Measurements from ENCODE around the gene PPFIA1. TPM values are rescaled to one million over a fixed set of nuclear protein-coding genes. Genes with fewer than 3 reads are reported as not detected.
A peak's percentile ranks its signal among the peaks of the same experiment; 100 is the strongest.

PPFIA1 gene
- total and polyA plus RNA-seq, 10 of the 15 experiments (the other 5 are each of a cell fraction or from before 2014, with no cell fraction given), result 5.2 to 26.2 (median 15.8) TPM

DNA sequence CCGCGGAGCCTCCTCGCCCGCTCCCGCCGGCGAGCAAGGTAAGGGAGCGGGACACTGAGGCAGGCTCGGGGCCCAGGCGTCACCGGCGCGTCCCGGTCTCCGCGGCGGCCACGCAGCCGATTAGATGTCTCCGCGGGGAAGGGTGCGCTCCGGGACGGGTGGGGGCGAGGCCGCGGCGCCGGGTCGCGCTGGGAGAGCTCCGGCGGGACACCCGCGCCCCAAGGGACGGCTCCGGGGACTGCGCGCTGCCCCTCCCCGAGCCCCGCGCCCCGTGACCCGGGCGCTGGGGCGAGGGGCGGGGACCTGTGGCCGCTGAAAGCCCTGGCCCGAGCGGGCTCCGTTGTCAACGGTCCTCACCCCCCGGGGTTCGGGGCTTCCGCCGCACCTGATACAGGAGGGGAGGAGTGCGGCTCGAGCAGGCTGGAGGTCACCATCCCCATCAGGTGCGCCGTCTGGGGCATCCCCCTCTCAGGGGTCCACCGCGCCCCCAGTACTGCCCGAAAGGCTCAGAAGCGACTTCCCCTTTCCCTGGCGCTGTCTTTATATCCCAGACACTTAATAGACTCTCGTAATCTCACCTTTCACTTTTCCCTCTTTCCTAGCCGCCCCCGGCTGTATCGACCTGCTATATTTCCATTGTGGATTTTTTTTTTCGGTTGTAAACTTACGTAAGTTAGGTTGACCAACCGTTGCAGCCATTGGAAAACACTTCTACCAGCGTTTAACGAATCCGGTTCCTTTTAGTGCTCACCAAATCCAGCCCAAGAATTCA, 573 bp downstream of the PPFIA1 start (continued):
- TF ChIP-seq, protein P1, sequence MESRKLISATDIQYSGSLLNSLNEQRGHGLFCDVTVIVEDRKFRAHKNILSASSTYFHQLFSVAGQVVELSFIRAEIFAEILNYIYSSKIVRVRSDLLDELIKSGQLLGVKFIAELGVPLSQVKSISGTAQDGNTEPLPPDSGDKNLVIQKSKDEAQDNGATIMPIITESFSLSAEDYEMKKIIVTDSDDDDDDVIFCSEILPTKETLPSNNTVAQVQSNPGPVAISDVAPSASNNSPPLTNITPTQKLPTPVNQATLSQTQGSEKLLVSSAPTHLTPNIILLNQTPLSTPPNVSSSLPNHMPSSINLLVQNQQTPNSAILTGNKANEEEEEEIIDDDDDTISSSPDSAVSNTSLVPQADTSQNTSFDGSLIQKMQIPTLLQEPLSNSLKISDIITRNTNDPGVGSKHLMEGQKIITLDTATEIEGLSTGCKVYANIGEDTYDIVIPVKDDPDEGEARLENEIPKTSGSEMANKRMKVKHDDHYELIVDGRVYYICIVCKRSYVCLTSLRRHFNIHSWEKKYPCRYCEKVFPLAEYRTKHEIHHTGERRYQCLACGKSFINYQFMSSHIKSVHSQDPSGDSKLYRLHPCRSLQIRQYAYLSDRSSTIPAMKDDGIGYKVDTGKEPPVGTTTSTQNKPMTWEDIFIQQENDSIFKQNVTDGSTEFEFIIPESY (IDR thresholded peaks at IDR 0.05), result no peak
- TF ChIP-seq EP300 (IDR thresholded peaks at IDR 0.05; ENCODE audit: borderline replicate concordance in 1 of 2, control insufficient read depth in 1 of 2, low read depth in 2 of 2, low read length in 2 of 2), result no peak
- TF ChIP-seq BRCA1 (IDR thresholded peaks at IDR 0.05; ENCODE audit: low read depth, low read length), result no peak
- no peak for TF ChIP-seq MEF2A (IDR thresholded peaks at IDR 0.05; ENCODE audit: insufficient read depth, low read depth, low read length)
- TF ChIP-seq, protein P2, sequence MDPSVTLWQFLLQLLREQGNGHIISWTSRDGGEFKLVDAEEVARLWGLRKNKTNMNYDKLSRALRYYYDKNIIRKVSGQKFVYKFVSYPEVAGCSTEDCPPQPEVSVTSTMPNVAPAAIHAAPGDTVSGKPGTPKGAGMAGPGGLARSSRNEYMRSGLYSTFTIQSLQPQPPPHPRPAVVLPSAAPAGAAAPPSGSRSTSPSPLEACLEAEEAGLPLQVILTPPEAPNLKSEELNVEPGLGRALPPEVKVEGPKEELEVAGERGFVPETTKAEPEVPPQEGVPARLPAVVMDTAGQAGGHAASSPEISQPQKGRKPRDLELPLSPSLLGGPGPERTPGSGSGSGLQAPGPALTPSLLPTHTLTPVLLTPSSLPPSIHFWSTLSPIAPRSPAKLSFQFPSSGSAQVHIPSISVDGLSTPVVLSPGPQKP (IDR thresholded peaks at IDR 0.05; ENCODE audit: low read depth, low read length), result no peak

DNA sequence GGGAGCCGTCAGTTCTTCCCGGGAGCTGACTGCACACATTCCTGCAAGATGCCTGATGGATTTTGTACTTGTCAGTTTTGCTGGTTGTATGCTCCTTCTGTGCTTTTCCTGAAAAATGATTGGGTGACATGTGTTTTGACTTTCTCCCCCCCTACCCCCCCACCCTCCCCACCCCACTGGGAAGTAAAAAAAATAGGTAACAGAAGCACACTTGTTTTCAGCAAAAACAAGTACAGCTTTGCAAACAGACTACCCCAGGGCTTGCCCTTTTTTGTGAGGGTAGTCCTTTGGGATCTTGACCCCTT, 1.1 kb downstream of the PPFIA1 start:
- Histone ChIP-seq H3K79me2 (ENCODE audit: control insufficient read depth, insufficient read depth, low read length) (peaks cover 14% of the 10 kb centered on the region), H3K27ac (ENCODE audit: control insufficient read depth, insufficient read depth) (no peak overlapping the region)
- TF ChIP-seq, protein P3, sequence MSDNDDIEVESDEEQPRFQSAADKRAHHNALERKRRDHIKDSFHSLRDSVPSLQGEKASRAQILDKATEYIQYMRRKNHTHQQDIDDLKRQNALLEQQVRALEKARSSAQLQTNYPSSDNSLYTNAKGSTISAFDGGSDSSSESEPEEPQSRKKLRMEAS (IDR thresholded peaks at IDR 0.05; ENCODE audit: low read depth, low read length), result no peak
- TF ChIP-seq JUNB (IDR thresholded peaks at IDR 0.05) (no peak), SMAD5 (IDR thresholded peaks at IDR 0.05; ENCODE audit: low read depth) (no peak), MEF2B (IDR thresholded peaks at IDR 0.05; ENCODE audit: partially characterized antibody, poor library complexity, severe bottlenecking) (no peak), POLR2AphosphoS5 (IDR thresholded peaks at IDR 0.05; ENCODE audit: low read length) (no peak), IKZF2 (IDR thresholded peaks at IDR 0.05) (no peak), GABPA (IDR thresholded peaks at IDR 0.05; ENCODE audit: low read depth) (no peak), NFYB (IDR thresholded peaks at IDR 0.05; ENCODE audit: insufficient read depth, low read depth, low read length) (no peak), SMC3 (IDR thresholded peaks at IDR 0.05; ENCODE audit: borderline replicate concordance, low read length) (no peak), KLF5 (IDR thresholded peaks at IDR 0.05; ENCODE audit: partially characterized antibody) (no peak)
- TF ChIP-seq, protein P4, sequence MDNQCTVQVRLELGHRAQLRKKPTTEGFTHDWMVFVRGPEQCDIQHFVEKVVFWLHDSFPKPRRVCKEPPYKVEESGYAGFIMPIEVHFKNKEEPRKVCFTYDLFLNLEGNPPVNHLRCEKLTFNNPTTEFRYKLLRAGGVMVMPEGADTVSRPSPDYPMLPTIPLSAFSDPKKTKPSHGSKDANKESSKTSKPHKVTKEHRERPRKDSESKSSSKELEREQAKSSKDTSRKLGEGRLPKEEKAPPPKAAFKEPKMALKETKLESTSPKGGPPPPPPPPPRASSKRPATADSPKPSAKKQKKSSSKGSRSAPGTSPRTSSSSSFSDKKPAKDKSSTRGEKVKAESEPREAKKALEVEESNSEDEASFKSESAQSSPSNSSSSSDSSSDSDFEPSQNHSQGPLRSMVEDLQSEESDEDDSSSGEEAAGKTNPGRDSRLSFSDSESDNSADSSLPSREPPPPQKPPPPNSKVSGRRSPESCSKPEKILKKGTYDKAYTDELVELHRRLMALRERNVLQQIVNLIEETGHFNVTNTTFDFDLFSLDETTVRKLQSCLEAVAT (IDR thresholded peaks at IDR 0.05), result no peak
- TF ChIP-seq, protein P5, sequence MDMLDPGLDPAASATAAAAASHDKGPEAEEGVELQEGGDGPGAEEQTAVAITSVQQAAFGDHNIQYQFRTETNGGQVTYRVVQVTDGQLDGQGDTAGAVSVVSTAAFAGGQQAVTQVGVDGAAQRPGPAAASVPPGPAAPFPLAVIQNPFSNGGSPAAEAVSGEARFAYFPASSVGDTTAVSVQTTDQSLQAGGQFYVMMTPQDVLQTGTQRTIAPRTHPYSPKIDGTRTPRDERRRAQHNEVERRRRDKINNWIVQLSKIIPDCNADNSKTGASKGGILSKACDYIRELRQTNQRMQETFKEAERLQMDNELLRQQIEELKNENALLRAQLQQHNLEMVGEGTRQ (IDR thresholded peaks at IDR 0.05; ENCODE audit: borderline replicate concordance, low read depth, low read length), result no peak

More for the DNA sequence above, 1.1 kb downstream of the PPFIA1 start:
- Histone ChIP-seq H3K4me1 (ENCODE audit: control insufficient read depth, insufficient read depth, low read length) (0 out of 2 replicates have a peak, but pooled peaks cover 8% of the 10 kb centered on the region), H3K4me2 (ENCODE audit: control insufficient read depth, insufficient read depth) (peak overlapping the region; percentile 83), H2AFZ (ENCODE audit: control insufficient read depth, low read depth, low read length) (no peak overlapping the region), H3K9ac (ENCODE audit: control insufficient read depth, insufficient read depth, low read length) (peak overlapping the region; percentile 76), H3K4me3 (peak overlapping the region; percentile 83), H4K20me1 (ENCODE audit: control insufficient read depth, insufficient read depth) (no peaks in the 10 kb centered on the region), H3K9me3 (replicated peaks; ENCODE audit: control insufficient read depth, insufficient read depth, low read length) (no peaks in the 10 kb centered on the region), H3K36me3 (ENCODE audit: control insufficient read depth in 2 of 2, insufficient read depth in 2 of 2, low read length in 1 of 2) (peaks cover 0 to 10% of the 10 kb centered on the region in 2 experiments; a peak in 1 of 4 replicates), H3K27me3 (replicated peaks in 1 of 2; ENCODE audit: control insufficient read depth in 2 of 2, insufficient read depth in 2 of 2, low read length in 1 of 2) (no peaks in the 10 kb centered on the region)
- ChIA-PET SMC1A (ENCODE audit: uncharacterized antibody, unreplicated experiment) (no interaction called here), RAD21 (ENCODE audit: unreplicated experiment) (no interaction called here), POLR2A (no interaction called here), CTCF (interaction anchor here (1.1 to 1.7 kb wide), 2 partner anchors 13 to 67 kb away, joined by 3 to 4 read pairs; no protein-coding TSS in a partner anchor)
- ATAC-seq, result no peak
- DNase-seq (ENCODE audit: low read depth, low spot score), result no peak
- no TSS peak for BruUV-seq (replicated peaks)
- intact Hi-C loops (cut with micrococcal nuclease; ENCODE audit: unreplicated experiment), result loop anchor here (5.0 to 10.0 kb wide), 2 partner anchors 69 to 193 kb away; partner anchors contain the start of gene FADD
- 31% methylated on average over 2 of the region's 2 CpGs for WGBS (ENCODE audit: insufficient coverage, insufficient replicate concordance, low lambda C conversion rate, missing lambda C conversion rate)
- no peak for FAIRE-seq
- in situ Hi-C loops (cut with MboI), result no loop called here

All from GM12878 (cell line).